Epithelial cell of esophagus (primary cell): ENCODE measurements around the gene LPCAT4.

Experiments
- DNase-seq: peaks from one replicate; pipeline ENCODE4 v3.0.0; 2010; ENCODE audit warnings: low read depth
- H3K4me3 ChIP-seq: 2 replicates; pipeline ENCODE4 v1.5.1; 2011; ENCODE audit warnings: mild to moderate bottlenecking, low read length, control low read depth
- CTCF ChIP-seq: IDR thresholded peaks from 2 replicates; pipeline ENCODE4 v1.5.1; 2011; ENCODE audit warnings: low read depth, mild to moderate bottlenecking, low read length, control low read depth, inconsistent platforms; ENCODE audit not compliant: insufficient read depth; ENCODE audit errors: missing control alignments

LPCAT4 gene

GRCh38 chr15:34365091-34365825, 1.7 kb downstream of the LPCAT4 start:
- no peak overlapping the region for H3K4me3 ChIP-seq

GRCh38 chr15:34364041-34364440, 3.0 kb downstream of the LPCAT4 start:
- no peak for DNase-seq
- no peak overlapping the region for H3K4me3 ChIP-seq
- TF ChIP-seq CTCF: no peak

More at GRCh38 chr15:34365091-34365825, 1.7 kb downstream of the LPCAT4 start:
- no peak for DNase-seq
- no peak for TF ChIP-seq CTCF

GRCh38 chr15:34362047-34362773, 4.8 kb downstream of the LPCAT4 start:
- no peak for DNase-seq
- no peak for TF ChIP-seq CTCF
- no peak overlapping the region for H3K4me3 ChIP-seq

- no peak for TF ChIP-seq CTCF
- no peak for DNase-seq
- no peak overlapping the region for H3K4me3 ChIP-seq
Observed at GRCh38 chr15:34361278-34361677, 5.7 kb downstream of the LPCAT4 start.

- peak; percentile 22 for TF ChIP-seq CTCF
- no peak overlapping the region for H3K4me3 ChIP-seq
- peak; percentile 91 for DNase-seq
Observed at GRCh38 chr15:34360298-34360697, 6.7 kb downstream of the LPCAT4 start.

- H3K4me3 ChIP-seq: no peak overlapping the region
- no peak for TF ChIP-seq CTCF
- peak; percentile 63 for DNase-seq
Observed at GRCh38 chr15:34359416-34359815, 7.6 kb downstream of the LPCAT4 start.
